ENCODE data around the gene KRTAP25-1.

KRTAP25-1 gene

GRCh38 chr21:30249936-30250335, 39.4 kb downstream of the KRTAP25-1 start:
- DNase-seq: no peak

GRCh38 chr21:30248844-30249243, 40.5 kb downstream of the KRTAP25-1 start:
- no peak for DNase-seq

GRCh38 chr21:30245061-30245460, 44.3 kb downstream of the KRTAP25-1 start:
- no peak for DNase-seq

GRCh38 chr21:30243691-30244090, 45.6 kb downstream of the KRTAP25-1 start:
- no peak for DNase-seq

- DNase-seq: no peak
Observed at GRCh38 chr21:30240661-30241060, 48.7 kb downstream of the KRTAP25-1 start.
